Measurements from ENCODE around the gene FRMPD3. TPM values are rescaled to one million over a fixed set of nuclear protein-coding genes. Genes with fewer than 3 reads are reported as not detected.
A peak's percentile ranks its signal among the peaks of the same experiment; 100 is the strongest.

The FRMPD3 gene
- polyA plus RNA-seq, 2 of the 4 experiments (the other 2 are of a cell fraction) = 0.01 to 0.05 TPM

- FAIRE-seq (peak; percentile 67), ATAC-seq (no peak), DNase-seq (ENCODE audit: low read depth in 1 of 2, low spot score in 1 of 2) (no peak)
- Histone ChIP-seq H3K4me3 (no peak overlapping the region), H3K27ac (no peak overlapping the region), H3K9me3 (no peaks in the 10 kb centered on the region), H3K4me1 (no peaks in the 10 kb centered on the region), H3K4me2 (no peak overlapping the region)
- WGBS (ENCODE audit: missing lambda C conversion rate) = 33% methylated on average over 4 of the region's 5 CpGs
- peak; percentile 44 for TF ChIP-seq MAFK (IDR thresholded peaks at IDR 0.05; ENCODE audit: partially characterized antibody)
- TF ChIP-seq SREBF2 (IDR thresholded peaks at IDR 0.05) = no peak
- CTCF ChIA-PET = interaction anchor here (1.3 kb wide), 1 partner anchor 9 kb away, joined by 3 read pairs; no protein-coding TSS in a partner anchor
- POLR2A ChIA-PET = no interaction called here
These were observed 30.8 kb downstream of the FRMPD3 start for GRCh38 chrX:107480272-107480671.

GRCh38 chrX:107482046-107482445 is 32.6 kb downstream of the FRMPD3 start:
- Histone ChIP-seq H3K9me3 (no peaks in the 10 kb centered on the region), H3K4me3 (no peak overlapping the region), H3K27ac (no peak overlapping the region), H3K4me2 (no peak overlapping the region), H3K4me1 (no peaks in the 10 kb centered on the region)
- ATAC-seq = no peak
- DNase-seq (ENCODE audit: low read depth in 1 of 2, low spot score in 1 of 2) = no peak
- POLR2A ChIA-PET = no interaction called here
- CTCF ChIA-PET = interaction anchor here (0.6 kb wide), 1 partner anchor 584 kb away, joined by 4 read pairs; no protein-coding TSS in a partner anchor
- no peak for FAIRE-seq
- WGBS (ENCODE audit: missing lambda C conversion rate) = 8% methylated on average over 3 of the region's 3 CpGs
- no peak for TF ChIP-seq PBX3 (IDR thresholded peaks at IDR 0.05)
- TF ChIP-seq SREBF2 (IDR thresholded peaks at IDR 0.05) = no peak
- no peak for TF ChIP-seq EHMT2 (IDR thresholded peaks at IDR 0.05; ENCODE audit: low read depth)
- TF ChIP-seq ATOH8 (CRISPR knock-in tag; IDR thresholded peaks at IDR 0.05; ENCODE audit: low read depth) = no peak
- no peak for TF ChIP-seq CEBPB (IDR thresholded peaks at IDR 0.05)
- TF ChIP-seq CBX8 (IDR thresholded peaks at IDR 0.05) = no peak
- no peak for TF ChIP-seq HEYL (CRISPR knock-in tag; IDR thresholded peaks at IDR 0.05)
- TF ChIP-seq USF2 (IDR thresholded peaks at IDR 0.05) = no peak

- TF ChIP-seq RCOR1 (IDR thresholded peaks at IDR 0.05; ENCODE audit: low read depth, low read length) = no peak
- Histone ChIP-seq H3K4me2 (no peak overlapping the region), H3K4me3 (no peak overlapping the region), H3K9me3 (no peaks in the 10 kb centered on the region), H3K27ac (no peak overlapping the region), H3K4me1 (no peaks in the 10 kb centered on the region)
- ChIA-PET POLR2A (no interaction called here), CTCF (no interaction called here)
- no peak for ATAC-seq
- no peak for FAIRE-seq
- WGBS (ENCODE audit: missing lambda C conversion rate) = 60% methylated on average over 8 of the region's 8 CpGs
- DNase-seq (ENCODE audit: low read depth in 1 of 2, low spot score in 1 of 2) = no peak
These were observed 34.7 kb downstream of the FRMPD3 start for GRCh38 chrX:107484002-107484726.

- Histone ChIP-seq H3K9me3 (no peaks in the 10 kb centered on the region), H3K4me3 (no peak overlapping the region), H3K4me1 (no peaks in the 10 kb centered on the region), H3K27ac (no peak overlapping the region), H3K4me2 (no peak overlapping the region)
- FAIRE-seq (no peak), ATAC-seq (no peak), DNase-seq (ENCODE audit: low read depth in 1 of 2, low spot score in 1 of 2) (no peak)
- CTCF ChIA-PET = interaction anchor here (0.9 kb wide), 1 partner anchor 11 kb away, joined by 3 read pairs; no protein-coding TSS in a partner anchor
- 65% methylated on average over 6 of the region's 6 CpGs for WGBS (ENCODE audit: missing lambda C conversion rate)
- POLR2A ChIA-PET = no interaction called here
- TF ChIP-seq PHF8 (IDR thresholded peaks at IDR 0.05; ENCODE audit: borderline replicate concordance, low read depth) (no peak), NR3C1 (IDR thresholded peaks at IDR 0.05) (no peak), BCL3 (IDR thresholded peaks at IDR 0.05) (no peak), TFCP2L1 (CRISPR knock-in tag; IDR thresholded peaks at IDR 0.05) (no peak), REST (IDR thresholded peaks at IDR 0.05) (no peak), ATOH8 (CRISPR knock-in tag; IDR thresholded peaks at IDR 0.05; ENCODE audit: low read depth) (no peak), FOSB (CRISPR knock-in tag; IDR thresholded peaks at IDR 0.05) (no peak), PBX3 (IDR thresholded peaks at IDR 0.05) (no peak), HOXB5 (CRISPR knock-in tag; IDR thresholded peaks at IDR 0.05) (no peak), KDM5A (IDR thresholded peaks at IDR 0.05) (no peak), JUN (IDR thresholded peaks at IDR 0.05) (no peak)
These were observed 35.6 kb downstream of the FRMPD3 start for GRCh38 chrX:107485013-107485412.
